Nephron progenitor cell (in vitro differentiated cells): ENCODE data around the gene HYAL4.
"Not testable (repeated sequence)": the region's sequence is repeated elsewhere in the genome, so short reads cannot be mapped to it uniquely, and the experiment has no call there.

Experiments
- DNase-seq: peaks from one replicate; pipeline ENCODE4 v3.0.0; 2021
- H3K27ac Mint-ChIP-seq: 2 replicates; pipeline ENCODE4 v1.8.0; 2021; ENCODE audit warnings: mild to moderate bottlenecking, moderate library complexity, mixed read lengths
- H3K27me3 Mint-ChIP-seq: 2 replicates; pipeline ENCODE4 v1.8.0; 2021; ENCODE audit warnings: mild to moderate bottlenecking, low read depth, mixed read lengths; ENCODE audit not compliant: poor library complexity
- H3K36me3 Mint-ChIP-seq: 2 replicates; pipeline ENCODE4 v1.8.0; 2021; ENCODE audit warnings: low read depth, mixed read lengths
- H3K4me1 Mint-ChIP-seq: 2 replicates; pipeline ENCODE4 v1.8.0; 2021; ENCODE audit warnings: mixed read lengths
- H3K4me3 Mint-ChIP-seq: 2 replicates; pipeline ENCODE4 v1.8.0; 2021; ENCODE audit warnings: mild to moderate bottlenecking, moderate library complexity, mixed read lengths
- H3K9me3 Mint-ChIP-seq: 2 replicates; pipeline ENCODE4 v1.8.0; 2021; ENCODE audit warnings: mild to moderate bottlenecking, moderate library complexity, mixed read lengths
- TF ChIP-seq, protein P1 (sequence below): fragments of 200-600 bp; sonication (generic); IDR thresholded peaks from 2 replicates; pipeline ENCODE4 v1.5.0; 2021; ENCODE audit warnings: antibody characterized with exemption

HYAL4 gene

GRCh38 chr7:123845823-123846216 is 851 bp downstream of the HYAL4 start:
- no peak overlapping the region for H3K4me3 Mint-ChIP-seq
- H3K27me3 Mint-ChIP-seq, result peaks cover 3% of the 10 kb centered on the region
- H3K9me3 Mint-ChIP-seq, result peaks cover 15% of the 10 kb centered on the region
- no peaks in the 10 kb centered on the region for H3K4me1 Mint-ChIP-seq
- no peaks in the 10 kb centered on the region for H3K36me3 Mint-ChIP-seq
- TF ChIP-seq, protein P1, sequence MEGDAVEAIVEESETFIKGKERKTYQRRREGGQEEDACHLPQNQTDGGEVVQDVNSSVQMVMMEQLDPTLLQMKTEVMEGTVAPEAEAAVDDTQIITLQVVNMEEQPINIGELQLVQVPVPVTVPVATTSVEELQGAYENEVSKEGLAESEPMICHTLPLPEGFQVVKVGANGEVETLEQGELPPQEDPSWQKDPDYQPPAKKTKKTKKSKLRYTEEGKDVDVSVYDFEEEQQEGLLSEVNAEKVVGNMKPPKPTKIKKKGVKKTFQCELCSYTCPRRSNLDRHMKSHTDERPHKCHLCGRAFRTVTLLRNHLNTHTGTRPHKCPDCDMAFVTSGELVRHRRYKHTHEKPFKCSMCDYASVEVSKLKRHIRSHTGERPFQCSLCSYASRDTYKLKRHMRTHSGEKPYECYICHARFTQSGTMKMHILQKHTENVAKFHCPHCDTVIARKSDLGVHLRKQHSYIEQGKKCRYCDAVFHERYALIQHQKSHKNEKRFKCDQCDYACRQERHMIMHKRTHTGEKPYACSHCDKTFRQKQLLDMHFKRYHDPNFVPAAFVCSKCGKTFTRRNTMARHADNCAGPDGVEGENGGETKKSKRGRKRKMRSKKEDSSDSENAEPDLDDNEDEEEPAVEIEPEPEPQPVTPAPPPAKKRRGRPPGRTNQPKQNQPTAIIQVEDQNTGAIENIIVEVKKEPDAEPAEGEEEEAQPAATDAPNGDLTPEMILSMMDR, result no peak
- no peak overlapping the region for H3K27ac Mint-ChIP-seq
- DNase-seq, result no peak

DNA sequence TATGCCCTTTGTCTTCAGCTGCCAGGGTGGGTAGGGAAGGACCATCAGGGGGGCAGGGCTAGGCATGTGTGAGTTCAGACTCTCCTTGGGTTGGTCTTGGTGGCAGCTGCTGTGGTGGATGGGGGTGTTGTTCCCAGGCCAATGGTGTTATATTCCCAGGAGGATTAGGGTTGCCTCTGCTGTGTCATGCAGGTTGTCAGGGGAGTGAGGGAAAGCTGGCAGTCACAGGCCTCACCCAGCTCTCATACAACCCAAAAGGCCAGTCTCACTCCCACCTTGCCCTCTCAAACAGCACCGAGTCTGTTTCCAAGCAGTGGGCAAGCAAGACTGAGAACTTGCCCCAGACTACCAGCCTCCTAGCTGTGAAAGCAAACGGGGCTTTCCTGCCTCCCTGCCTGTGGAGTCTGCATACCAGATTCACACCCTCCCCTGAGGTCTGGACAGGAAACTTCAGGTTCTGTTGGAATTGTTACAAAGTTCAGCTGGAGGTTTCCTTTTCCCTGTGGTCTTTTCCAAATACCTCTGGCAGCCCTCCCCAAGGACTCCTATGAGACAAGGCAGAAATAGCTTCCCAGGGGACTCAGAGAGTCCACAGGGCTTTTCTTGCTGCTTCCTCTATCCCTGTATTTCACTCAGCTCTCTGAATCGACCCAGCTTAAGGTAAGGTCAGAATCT is 1.4 kb downstream of the HYAL4 start:
- Mint-ChIP-seq H3K4me1 (no peaks in the 10 kb centered on the region), H3K27ac (peak overlapping the region; percentile 8), H3K27me3 (peaks cover 3% of the 10 kb centered on the region), H3K36me3 (no peaks in the 10 kb centered on the region), H3K4me3 (no peak overlapping the region), H3K9me3 (peaks cover 13% of the 10 kb centered on the region)
- TF ChIP-seq, protein P1, result no peak
- DNase-seq, result no peak

DNA sequence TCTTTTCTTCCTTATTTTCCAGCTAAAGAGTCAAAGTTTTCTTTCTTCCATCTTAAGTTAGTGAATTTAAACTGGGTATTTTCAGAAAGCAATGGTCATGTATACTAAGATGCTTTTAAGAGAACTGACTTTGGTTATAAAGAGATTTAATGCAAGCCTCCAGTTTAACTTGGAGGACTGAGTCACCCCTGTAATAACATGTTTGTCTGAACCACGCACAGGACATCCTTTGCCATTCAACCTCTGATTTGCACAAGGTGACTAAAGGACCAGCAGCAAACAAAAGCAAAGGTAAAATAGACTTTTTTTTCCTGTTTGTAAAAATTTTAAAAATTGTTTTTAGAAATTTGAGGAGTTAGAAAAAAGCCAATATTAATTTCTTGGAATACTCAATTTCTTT is 2.9 kb downstream of the HYAL4 start:
- TF ChIP-seq, protein P1, result no peak
- no peaks in the 10 kb centered on the region for H3K4me1 Mint-ChIP-seq
- no peak overlapping the region for H3K27ac Mint-ChIP-seq
- DNase-seq, result no peak
- peaks cover 28% of the 10 kb centered on the region for H3K9me3 Mint-ChIP-seq
- H3K4me3 Mint-ChIP-seq, result no peak overlapping the region
- peaks cover under 1% of the 10 kb centered on the region for H3K27me3 Mint-ChIP-seq
- H3K36me3 Mint-ChIP-seq, result no peaks in the 10 kb centered on the region

GRCh38 chr7:123849855-123850254 is 4.9 kb downstream of the HYAL4 start:
- TF ChIP-seq, protein P1, result no peak
- Mint-ChIP-seq H3K9me3 (peaks cover 26% of the 10 kb centered on the region), H3K27me3 (no peaks in the 10 kb centered on the region), H3K4me1 (no peaks in the 10 kb centered on the region), H3K4me3 (no peak overlapping the region), H3K27ac (peak overlapping the region; percentile 39), H3K36me3 (no peaks in the 10 kb centered on the region)
- DNase-seq, result no peak

GRCh38 chr7:123851404-123851803 is 6.4 kb downstream of the HYAL4 start:
- not testable (repeated sequence) for H3K27me3 Mint-ChIP-seq, H3K27ac Mint-ChIP-seq, DNase-seq, H3K36me3 Mint-ChIP-seq, H3K4me3 Mint-ChIP-seq, H3K4me1 Mint-ChIP-seq
- H3K9me3 Mint-ChIP-seq, result peaks cover 40% of the 10 kb centered on the region

- not testable (repeated sequence) for H3K4me1 Mint-ChIP-seq, H3K27me3 Mint-ChIP-seq, DNase-seq, H3K27ac Mint-ChIP-seq, H3K4me3 Mint-ChIP-seq, H3K36me3 Mint-ChIP-seq
- peaks cover 40% of the 10 kb centered on the region for H3K9me3 Mint-ChIP-seq
Observed at GRCh38 chr7:123854291-123854690, 9.3 kb downstream of the HYAL4 start.

- not testable (repeated sequence) for H3K27ac Mint-ChIP-seq, H3K27me3 Mint-ChIP-seq, H3K4me3 Mint-ChIP-seq, DNase-seq, H3K36me3 Mint-ChIP-seq, H3K4me1 Mint-ChIP-seq
- H3K9me3 Mint-ChIP-seq, result peaks cover 33% of the 10 kb centered on the region
Observed at GRCh38 chr7:123856428-123856827, 11.5 kb downstream of the HYAL4 start.
